H1 (cell line): ENCODE results near the gene KCNE3. TPM values are rescaled to one million over a fixed set of nuclear protein-coding genes. Genes with fewer than 3 reads are reported as not detected.

Experiments
- CTCF ChIA-PET: fragments of 300-600 bp; sonication (Branson Sonifier 250); formaldehyde crosslinking; loops from one replicate; lab custom pipeline; 2021; ENCODE audit not compliant: partially characterized antibody; lab: Charles Lee
- POLR2A ChIA-PET: fragments of 300-600 bp; sonication (Branson Sonifier 250); formaldehyde crosslinking; loops from one replicate; lab custom pipeline; 2021; ENCODE audit warnings: inconsistent platforms; ENCODE audit not compliant: partially characterized antibody; lab: Charles Lee
- DNase-seq, 2 experiments: peaks; one replicate each; pipeline versions ENCODE4 v3.0.0 to v3.0.0-alpha.2; 2010 to 2022; ENCODE audit warnings: low spot score in 2 of 2, low read depth in 1 of 2, mixed read lengths in 1 of 2
- FAIRE-seq: peaks from 2 replicates; lab custom pipeline; 2011; peaks lifted over from hg19 to GRCh38; lab: Jason Lieb, UNC
- H2AFZ ChIP-seq: 2 replicates; pipeline ENCODE4 v1.8.1; 2012; ENCODE audit warnings: low read length, inconsistent platforms
- H2AK5ac ChIP-seq: 2 replicates; pipeline ENCODE4 v1.6.1; 2013; ENCODE audit warnings: low read depth, low read length
- H2BK120ac ChIP-seq: replicated peaks from 2 replicates; pipeline ENCODE3; 2013; ENCODE audit warnings: low read depth, low read length, inconsistent platforms
- H2BK12ac ChIP-seq: 2 replicates; pipeline ENCODE4 v1.6.1; 2013; ENCODE audit warnings: low read depth, low read length
- H2BK15ac ChIP-seq: 2 replicates; pipeline ENCODE4 v1.6.1; 2013; ENCODE audit warnings: low read length
- H2BK20ac ChIP-seq: 2 replicates; pipeline ENCODE4 v1.6.1; 2013; ENCODE audit warnings: low read length
- H2BK5ac ChIP-seq: 2 replicates; pipeline ENCODE4 v1.6.1; 2013; ENCODE audit warnings: low read depth, low read length
- H3K14ac ChIP-seq: 2 replicates; pipeline ENCODE4 v1.6.1; 2013; ENCODE audit warnings: inconsistent platforms; ENCODE audit not compliant: insufficient read length
- H3K18ac ChIP-seq: 2 replicates; pipeline ENCODE4 v1.6.1; 2013; ENCODE audit warnings: low read length; ENCODE audit errors: extremely low read depth
- H3K23ac ChIP-seq: 2 replicates; pipeline ENCODE4 v1.6.1; 2013; ENCODE audit warnings: inconsistent platforms; ENCODE audit not compliant: insufficient read length
- H3K23me2 ChIP-seq: 2 replicates; pipeline ENCODE4 v1.6.1; 2013; ENCODE audit warnings: low read depth, low read length
- H3K27ac ChIP-seq: 2 replicates; pipeline ENCODE4 v1.6.1; 2011; ENCODE audit warnings: low read depth, low read length, inconsistent platforms
- H3K27me3 ChIP-seq, 4 experiments: replicated peaks in 1 of 4; 1 replicate in 1 of 4; 2 replicates in 3 of 4; pipeline versions ENCODE4 v1.6.1 to v1.8.1; 2011 to 2013; ENCODE audit warnings: low read length in 3 of 4, mild to moderate bottlenecking in 3 of 4, inconsistent platforms in 2 of 4, mixed read lengths in 2 of 4, moderate library complexity in 1 of 4; ENCODE audit not compliant: control insufficient read depth in 3 of 4, insufficient read depth in 3 of 4; ENCODE audit errors: extremely low read depth in 1 of 4
- H3K36me3 ChIP-seq, 4 experiments: 2 replicates each; pipeline versions ENCODE4 v1.6.1 to v1.8.1; 2011 to 2013; ENCODE audit warnings: mild to moderate bottlenecking in 4 of 4, low read length in 3 of 4, moderate library complexity in 2 of 4, control low read depth in 1 of 4, inconsistent platforms in 1 of 4; ENCODE audit not compliant: insufficient read depth in 4 of 4, control insufficient read depth in 2 of 4
- H3K4ac ChIP-seq: replicated peaks from 2 replicates; pipeline ENCODE3; 2013; ENCODE audit warnings: low read length, low read depth, mixed read lengths, inconsistent platforms; ENCODE audit not compliant: insufficient read length
- H3K4me1 ChIP-seq, 4 experiments: replicated peaks in 1 of 4; 1 replicate in 1 of 4; 2 replicates in 3 of 4; pipeline versions ENCODE4 v1.6.1 to v1.8.1; 2011 to 2013; ENCODE audit warnings: low read length in 3 of 4, inconsistent platforms in 2 of 4, mixed read lengths in 1 of 4; ENCODE audit not compliant: insufficient read depth in 4 of 4, control insufficient read depth in 3 of 4
- H3K4me2 ChIP-seq, 2 experiments: 2 replicates each; pipeline versions ENCODE4 v1.6.1 to v1.8.1; 2011 to 2013; ENCODE audit warnings: low read depth in 2 of 2, low read length in 2 of 2, control low read depth in 1 of 2, inconsistent platforms in 1 of 2, mild to moderate bottlenecking in 1 of 2; ENCODE audit not compliant: insufficient read depth in 1 of 2
- H3K4me3 ChIP-seq, 4 experiments: fragments of 200-600, 300-600 bp in 1 of 4; sonication (generic), shearing (Covaris generic), sonication (Bioruptor Twin) in 1 of 4; 2 replicates each; pipeline versions ENCODE4 v1.5.1 to v1.8.1; 2011 to 2016; ENCODE audit warnings: low read length in 4 of 4, low read depth in 3 of 4, control low read depth in 2 of 4, inconsistent platforms in 2 of 4, mild to moderate bottlenecking in 2 of 4, mixed read lengths in 1 of 4, moderate library complexity in 1 of 4; ENCODE audit not compliant: insufficient read depth in 2 of 4; ENCODE audit errors: extremely low read depth in 1 of 4
- H3K56ac ChIP-seq: replicated peaks from 2 replicates; pipeline ENCODE3; 2013; ENCODE audit warnings: low read depth, mild to moderate bottlenecking, mixed read lengths, low read length, inconsistent platforms; ENCODE audit not compliant: insufficient read length
- H3K79me1 ChIP-seq: 2 replicates; pipeline ENCODE4 v1.6.1; 2013; ENCODE audit warnings: low read depth, low read length, control low read depth
- H3K79me2 ChIP-seq, 2 experiments: 2 replicates each; pipeline versions ENCODE4 v1.6.1 to v1.8.1; 2012 to 2013; ENCODE audit warnings: low read length in 2 of 2, mild to moderate bottlenecking in 2 of 2, inconsistent platforms in 1 of 2; ENCODE audit not compliant: insufficient read depth in 2 of 2, control insufficient read depth in 1 of 2
- H3K9ac ChIP-seq, 4 experiments: replicated peaks in 1 of 4; 1 replicate in 1 of 4; 2 replicates in 3 of 4; pipeline versions ENCODE4 v1.6.1 to v1.8.1; 2011 to 2013; ENCODE audit warnings: low read depth in 3 of 4, low read length in 3 of 4, control low read depth in 2 of 4, mild to moderate bottlenecking in 2 of 4, moderate library complexity in 2 of 4, inconsistent platforms in 1 of 4; ENCODE audit errors: extremely low read depth in 1 of 4
- H3K9me3 ChIP-seq, 2 experiments: 2 replicates each; pipeline versions ENCODE4 v1.6.1 to v1.8.1; 2012 to 2013; ENCODE audit warnings: mild to moderate bottlenecking in 2 of 2, moderate library complexity in 2 of 2, control low read depth in 1 of 2, inconsistent platforms in 1 of 2, low read depth in 1 of 2, low read length in 1 of 2, mixed read lengths in 1 of 2; ENCODE audit not compliant: insufficient read depth in 2 of 2
- H4K20me1 ChIP-seq, 2 experiments: replicated peaks in 1 of 2; 2 replicates each; pipeline versions ENCODE3 to v1.8.1; 2011 to 2013; ENCODE audit warnings: inconsistent platforms in 2 of 2, low read length in 2 of 2, mild to moderate bottlenecking in 1 of 2; ENCODE audit not compliant: insufficient read depth in 2 of 2, control insufficient read depth in 1 of 2
- H4K5ac ChIP-seq: 2 replicates; pipeline ENCODE4 v1.6.1; 2013; ENCODE audit warnings: low read length, low read depth, mixed read lengths, inconsistent platforms; ENCODE audit not compliant: insufficient read length
- H4K8ac ChIP-seq: 2 replicates; pipeline ENCODE4 v1.8.0; 2013; ENCODE audit warnings: mild to moderate bottlenecking, moderate library complexity, low read length, inconsistent platforms; ENCODE audit not compliant: insufficient read depth; ENCODE audit errors: extremely low read depth
- H4K91ac ChIP-seq: replicated peaks from 2 replicates; pipeline ENCODE3; 2013; ENCODE audit warnings: low read length, mixed read lengths, inconsistent platforms; ENCODE audit not compliant: insufficient read length
- ASH2L ChIP-seq: fragments of 200-600, 300-600 bp; sonication (generic); IDR thresholded peaks from one replicate; pipeline ENCODE4 v1.7.1; 2017; ENCODE audit warnings: low read length
- CBX8 ChIP-seq: fragments of 300-800, 300-1000 bp; sonication (generic); IDR thresholded peaks from 2 replicates; pipeline ENCODE4 v1.7.1; 2016; ENCODE audit warnings: low read depth, low read length, borderline replicate concordance
- CTBP2 ChIP-seq: IDR thresholded peaks from 2 replicates; pipeline ENCODE4 v1.7.0; 2011; ENCODE audit warnings: borderline replicate concordance, mild to moderate bottlenecking, moderate library complexity, mixed read lengths, low read length; ENCODE audit not compliant: insufficient read depth, insufficient read length
- EGR1 ChIP-seq: IDR thresholded peaks from 2 replicates; pipeline ENCODE4 v1.6.1; 2011; ENCODE audit warnings: low read depth, low read length, borderline replicate concordance
- KDM5A ChIP-seq: fragments of 200-600 bp; IDR thresholded peaks from 2 replicates; pipeline ENCODE4 v1.7.1; 2012; ENCODE audit warnings: mild to moderate bottlenecking, low read length, inconsistent platforms, mixed read lengths
- MAFK ChIP-seq: IDR thresholded peaks from 2 replicates; pipeline ENCODE4 v1.6.1; 2012; ENCODE audit warnings: low read depth, mild to moderate bottlenecking, improper control_type of control experiment, low read length
- NRF1 ChIP-seq: IDR thresholded peaks from 2 replicates; pipeline ENCODE4 v1.6.1; 2011; ENCODE audit warnings: mild to moderate bottlenecking, low read depth, low read length, improper control_type of control experiment
- POLR2A ChIP-seq, 2 experiments: IDR thresholded peaks; 1 replicate in 1 of 2; 2 replicates in 1 of 2; pipeline ENCODE4 v1.6.1; 2011; ENCODE audit warnings: low read depth in 2 of 2, low read length in 2 of 2, mild to moderate bottlenecking in 2 of 2; ENCODE audit errors: control extremely low read depth in 1 of 2
- SP2 ChIP-seq: IDR thresholded peaks from 2 replicates; pipeline ENCODE4 v1.6.1; 2012; ENCODE audit warnings: mild to moderate bottlenecking, low read length, inconsistent platforms
- SRF ChIP-seq: IDR thresholded peaks from 2 replicates; pipeline ENCODE4 v1.6.1; 2011; ENCODE audit warnings: mild to moderate bottlenecking, low read depth, low read length, moderate library complexity
- TAF7 ChIP-seq: optimal IDR thresholded peaks from 2 replicates; pipeline ENCODE3; 2011; ENCODE audit warnings: low read depth, mild to moderate bottlenecking, inconsistent platforms, low read length, moderate library complexity, borderline replicate concordance
- WGBS, 2 experiments: shearing (Covaris generic) in 1 of 2; methylation state at CpG; one replicate each; pipeline versions ENCODE4 v1.1.6 to v1.1.7; 2013 to 2015; ENCODE audit warnings: low lambda C conversion rate in 2 of 2, mixed read lengths in 2 of 2, inconsistent platforms in 1 of 2, low coverage in 1 of 2, missing lambda C conversion rate in 1 of 2; ENCODE audit not compliant: insufficient replicate concordance in 2 of 2, insufficient coverage in 1 of 2, insufficient read length in 1 of 2; ENCODE audit errors: extremely low coverage in 1 of 2, missing lambda C conversion rate in 1 of 2; 5-methylcytosine and 5-hydroxymethylcytosine counted together
- polyA plus RNA-seq, 7 experiments: library from polyadenylated mRNA; depleted of rRNA in 3 of 7; stranded (reverse) in 5 of 7; unstranded in 2 of 7; fragments of >200 nt in 5 of 7; fragments of 200-250 nt in 2 of 7; gene quantifications; 1 replicate in 5 of 7; 2 replicates in 1 of 7; 4 replicates in 1 of 7; pipeline versions ENCODE4 v1.2.1 to v1.2.3, GENCODE V29; 2011 to 2013; ENCODE audit warnings: missing spikeins in 2 of 7, mixed read lengths in 2 of 7
- total RNA-seq: library from RNA; stranded (reverse); fragmentation: NEBNext Ultra II Directional; extraction: Animal tissue kit (Norgen Biotek cat#: 25700); gene quantifications from 2 replicates; pipeline ENCODE4 v1.2.1, GENCODE V29; 2021
- TF ChIP-seq, protein P1 (sequence below): IDR thresholded peaks from 2 replicates; pipeline ENCODE4 v1.6.1; 2011; ENCODE audit warnings: low read depth, mild to moderate bottlenecking, low read length; ENCODE audit not compliant: insufficient read depth
- TF ChIP-seq, protein P2 (sequence below): IDR thresholded peaks from 2 replicates; pipeline ENCODE4 v1.6.1; 2012; ENCODE audit warnings: inconsistent platforms

The KCNE3 gene
- total and polyA plus RNA-seq, 2 of the 8 experiments (the other 6 are each of a cell fraction or from before 2014, with no cell fraction given): 1.9 to 3.5 TPM

DNA sequence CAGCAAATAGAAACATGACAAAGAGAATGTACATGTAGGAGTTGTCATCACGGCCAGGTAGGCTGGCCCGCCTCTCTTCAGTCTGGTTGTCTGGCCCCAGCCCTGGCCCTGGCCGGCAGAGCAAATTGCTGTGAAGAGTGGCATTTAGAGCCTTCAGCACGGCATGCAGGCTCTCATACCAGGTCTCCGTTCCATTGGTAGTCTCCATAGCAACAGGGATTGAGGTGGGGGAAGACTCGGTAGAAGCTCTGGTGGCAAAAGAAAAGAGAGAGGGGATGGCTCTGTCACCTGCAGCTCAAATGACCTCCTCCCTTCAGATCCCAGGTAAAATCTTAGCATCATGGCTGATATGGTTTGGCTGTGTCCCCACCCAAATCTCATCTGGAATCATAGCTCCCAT is 10.0 kb downstream of the KCNE3 start:
- Histone ChIP-seq H3K23me2 (no peaks in the 10 kb centered on the region), H2AFZ (no peak overlapping the region), H4K5ac (no peak overlapping the region), H3K79me2 (no peaks in the 10 kb centered on the region), H3K4me3 (no peak overlapping the region), H3K14ac (no peak overlapping the region), H3K36me3 (no peaks in the 10 kb centered on the region), H4K8ac (no peak overlapping the region), H2BK15ac (no peak overlapping the region), H2BK120ac (no peak overlapping the region), H2BK20ac (no peak overlapping the region), H4K91ac (no peak overlapping the region), H3K23ac (no peak overlapping the region), H3K56ac (no peak overlapping the region), H3K27me3 (no peaks in the 10 kb centered on the region), H2AK5ac (no peak overlapping the region), H3K4me2 (no peak overlapping the region), H3K9me3 (no peaks in the 10 kb centered on the region), H3K9ac (no peak overlapping the region), H3K4me1 (peaks cover 0 to 5% (median under 1%) of the 10 kb centered on the region in 4 experiments; a peak in 1 of 7 replicates), H2BK12ac (no peak overlapping the region), H3K27ac (no peak overlapping the region), H3K4ac (no peak overlapping the region), H3K18ac (no peak overlapping the region), H2BK5ac (no peak overlapping the region), H4K20me1 (no peaks in the 10 kb centered on the region), H3K79me1 (no peaks in the 10 kb centered on the region)
- CTCF ChIA-PET: interaction anchor here (1.0 kb wide), 1 partner anchor 112 kb away, joined by 3 read pairs; no protein-coding TSS in a partner anchor
- WGBS, 2 experiments: 93% methylated on average over 6 of the region's 6 CpGs; no CpG with 5 or more reads in 1 of the 2 experiments
- FAIRE-seq (no peak), DNase-seq (no peak)
- POLR2A ChIA-PET: interaction anchor here (1.4 kb wide), 1 partner anchor 18 kb away, joined by 3 read pairs; no protein-coding TSS in a partner anchor
- TF ChIP-seq, protein P1, sequence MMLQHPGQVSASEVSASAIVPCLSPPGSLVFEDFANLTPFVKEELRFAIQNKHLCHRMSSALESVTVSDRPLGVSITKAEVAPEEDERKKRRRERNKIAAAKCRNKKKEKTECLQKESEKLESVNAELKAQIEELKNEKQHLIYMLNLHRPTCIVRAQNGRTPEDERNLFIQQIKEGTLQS: no peak
- TF ChIP-seq CBX8: no peak
- no peak for TF ChIP-seq EGR1
- no peak for TF ChIP-seq ASH2L
- no peak for TF ChIP-seq MAFK
- no peak for TF ChIP-seq TAF7
- no peak for TF ChIP-seq SRF
- TF ChIP-seq NRF1: no peak
- TF ChIP-seq SP2: no peak
- no peak for TF ChIP-seq CTBP2
- TF ChIP-seq POLR2A (IDR thresholded peaks at IDR 0.05; ENCODE audit: control extremely low read depth in 1 of 2, low read depth in 2 of 2, low read length in 2 of 2): no peak
- no peak for TF ChIP-seq KDM5A
- TF ChIP-seq, protein P2, sequence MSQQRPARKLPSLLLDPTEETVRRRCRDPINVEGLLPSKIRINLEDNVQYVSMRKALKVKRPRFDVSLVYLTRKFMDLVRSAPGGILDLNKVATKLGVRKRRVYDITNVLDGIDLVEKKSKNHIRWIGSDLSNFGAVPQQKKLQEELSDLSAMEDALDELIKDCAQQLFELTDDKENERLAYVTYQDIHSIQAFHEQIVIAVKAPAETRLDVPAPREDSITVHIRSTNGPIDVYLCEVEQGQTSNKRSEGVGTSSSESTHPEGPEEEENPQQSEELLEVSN: no peak
